Gastrocnemius medialis (tissue), 4 donors: ENCODE data around the gene EIF2S3.

Experiments used
- CTCF ChIP-seq, 5 experiments: fragments of 450-650 bp in 3 of 5; fragments of 200-600 bp in 2 of 5; sonication (generic) in 2 of 5; IDR thresholded peaks in 4 of 5; conservative IDR thresholded peaks in 1 of 5; 1 replicate in 4 of 5; 2 replicates in 1 of 5; pipeline ENCODE4 v1.5.1; 2016 to 2019; ENCODE audit warnings: antibody characterized with exemption in 5 of 5, mild to moderate bottlenecking in 3 of 5, moderate library complexity in 3 of 5
- POLR2A ChIP-seq, 2 donors: fragments of 450-650 bp; IDR thresholded peaks; one replicate each; pipeline ENCODE4 v1.6.1; 2017; ENCODE audit warnings: antibody characterized with exemption in 2 of 2, mild to moderate bottlenecking in 2 of 2, moderate library complexity in 2 of 2

- TF ChIP-seq CTCF (IDR thresholded peaks at IDR 0.05 in 4 of 5, conservative IDR thresholded peaks at IDR 0.05 in 1 of 5) (no peak), POLR2A (IDR thresholded peaks at IDR 0.05) (no peak)
Measured at GRCh38 chrX:24005028-24005427, 49.7 kb upstream of the EIF2S3 start.
